HCT116 (cell line): ENCODE results near the gene SDK1. TPM values are rescaled to one million over a fixed set of nuclear protein-coding genes. Genes with fewer than 3 reads are reported as not detected.

Experiments
- ATAC-seq: fragments of 200-7000 bp; cut with Tn5 transposase; 2 replicates; pipeline ENCODE4 v1.9.1; 2020; ENCODE audit warnings: mild to moderate bottlenecking, moderate library complexity
- BruUV-seq: library from RNA; stranded (reverse); fragments of 400-500 nt; replicated peaks from 2 replicates; lab custom pipeline; 2021; lab: Mats Ljungman, UMichigan
- CTCF ChIA-PET: fragments of 300-600 bp; sonication (Branson Sonifier 250); formaldehyde crosslinking; loops from one replicate; lab custom pipeline; 2021; ENCODE audit warnings: antibody characterized with exemption; lab: Charles Lee
- POLR2A ChIA-PET: fragments of 300-600, 350-600 bp; sonication (Branson Sonifier 250); formaldehyde crosslinking; loops from one replicate; lab custom pipeline; 2021; ENCODE audit warnings: antibody characterized with exemption; lab: Charles Lee
- RAD21 ChIA-PET, 2 experiments: fragments of 300-600 bp; sonication (Branson Sonifier 250); formaldehyde crosslinking; loops; one replicate each; lab custom pipeline; 2023; ENCODE audit warnings: low total read pairs in 2 of 2; ENCODE audit not compliant: uncharacterized antibody in 2 of 2, unreplicated experiment in 2 of 2, low non-redundant PET in 1 of 2; lab: Charles Lee
- DNase-seq: peaks from one replicate; pipeline ENCODE4 v3.0.0-alpha.2; 2010; ENCODE audit warnings: low read depth, low spot score
- H2AFZ ChIP-seq: fragments of 200-600 bp; shearing (Covaris generic), sonication (generic); 2 replicates; pipeline ENCODE4 v1.6.1; 2017; ENCODE audit warnings: low read depth, mixed run types, mixed read lengths, antibody characterized with exemption, low read length; ENCODE audit not compliant: poor library complexity, severe bottlenecking
- H3K27ac ChIP-seq: 2 replicates; pipeline ENCODE4 v1.5.1; 2012; ENCODE audit warnings: low read depth, low read length
- H3K27me3 ChIP-seq: fragments of 200-600 bp; sonication (generic); 2 replicates; pipeline ENCODE4 v1.6.1; 2016; ENCODE audit warnings: mixed run types, low read length, mixed read lengths; ENCODE audit not compliant: insufficient read depth
- H3K36me3 ChIP-seq, 2 experiments: fragments of 200-500 bp in 1 of 2; fragments of 200-600 bp in 1 of 2; sonication (Bioruptor generic) in 1 of 2; sonication (generic) in 1 of 2; 2 replicates each; pipeline versions ENCODE4 v1.5.1 to v1.6.1; 2014 to 2016; ENCODE audit warnings: low read length in 2 of 2, inconsistent platforms in 1 of 2, mixed read lengths in 1 of 2, mixed run types in 1 of 2; ENCODE audit not compliant: insufficient read depth in 2 of 2, control insufficient read depth in 1 of 2
- H3K4me1 ChIP-seq, 2 experiments: fragments of 200-600 bp in 1 of 2; sonication (generic) in 1 of 2; 2 replicates each; pipeline versions ENCODE4 v1.5.1 to v1.6.1; 2012 to 2017; ENCODE audit warnings: low read length in 2 of 2, inconsistent platforms in 1 of 2, mild to moderate bottlenecking in 1 of 2, mixed read lengths in 1 of 2, mixed run types in 1 of 2, moderate library complexity in 1 of 2; ENCODE audit not compliant: insufficient read depth in 2 of 2, control insufficient read depth in 1 of 2
- H3K4me2 ChIP-seq: fragments of 200-600 bp; sonication (generic); 2 replicates; pipeline ENCODE4 v1.6.1; 2017; ENCODE audit warnings: mixed run types, low read length, mixed read lengths
- H3K4me3 ChIP-seq, 2 experiments: fragments of 200-600 bp in 1 of 2; sonication (generic) in 1 of 2; replicated peaks in 1 of 2; 2 replicates each; pipeline ENCODE4 v1.5.1; 2011 to 2016; ENCODE audit warnings: low read length in 2 of 2, control low read depth in 1 of 2, low read depth in 1 of 2, mild to moderate bottlenecking in 1 of 2, mixed read lengths in 1 of 2, mixed run types in 1 of 2
- H3K79me2 ChIP-seq: fragments of 200-600 bp; sonication (generic); 2 replicates; pipeline ENCODE4 v1.6.1; 2017; ENCODE audit warnings: mild to moderate bottlenecking, mixed run types, low read length, moderate library complexity, mixed read lengths; ENCODE audit not compliant: insufficient read depth
- H3K9ac ChIP-seq: fragments of 200-600 bp; sonication (generic); 2 replicates; pipeline ENCODE4 v1.6.1; 2016; ENCODE audit warnings: low read length, mixed read lengths
- H3K9me2 ChIP-seq: fragments of 200-600 bp; sonication (generic), shearing (Covaris generic); 2 replicates; pipeline ENCODE4 v1.6.1; 2017; ENCODE audit warnings: mixed run types, mild to moderate bottlenecking, moderate library complexity; ENCODE audit not compliant: insufficient read depth
- H3K9me3 ChIP-seq, 2 experiments: fragments of 200-500 bp in 1 of 2; fragments of 200-600 bp in 1 of 2; sonication (Bioruptor generic) in 1 of 2; sonication (generic) in 1 of 2; 2 replicates each; pipeline ENCODE4 v1.6.1; 2014 to 2017; ENCODE audit warnings: low read length in 2 of 2, mixed read lengths in 2 of 2, inconsistent platforms in 1 of 2, low read depth in 1 of 2, mild to moderate bottlenecking in 1 of 2, mixed run types in 1 of 2, moderate library complexity in 1 of 2; ENCODE audit not compliant: control insufficient read depth in 1 of 2, insufficient read depth in 1 of 2
- H4K20me1 ChIP-seq: fragments of 200-600 bp; sonication (generic), shearing (Covaris generic); 2 replicates; pipeline ENCODE4 v1.6.1; 2017; ENCODE audit warnings: mixed run types, mild to moderate bottlenecking, moderate library complexity; ENCODE audit not compliant: insufficient read depth
- CEBPB ChIP-seq: IDR thresholded peaks from 2 replicates; pipeline ENCODE4 v1.6.1; 2012; ENCODE audit warnings: low read depth
- CTCF ChIP-seq, 3 experiments: fragments of 200-600 bp in 1 of 3; sonication (generic) in 1 of 3; IDR thresholded peaks in 2 of 3; conservative IDR thresholded peaks in 1 of 3; 2 replicates each; pipeline ENCODE4 v1.5.1; 2012 to 2017; ENCODE audit warnings: low read depth in 2 of 3, low read length in 2 of 3, antibody characterized with exemption in 1 of 3, borderline replicate concordance in 1 of 3, control low read depth in 1 of 3, mild to moderate bottlenecking in 1 of 3, mixed read lengths in 1 of 3, mixed run types in 1 of 3, moderate library complexity in 1 of 3; ENCODE audit not compliant: insufficient read depth in 1 of 3
- ELF1 ChIP-seq: IDR thresholded peaks from 2 replicates; pipeline ENCODE4 v1.6.1; 2012; ENCODE audit warnings: low read depth, borderline replicate concordance
- EZH2 ChIP-seq: fragments of 200-600 bp; sonication (generic); IDR thresholded peaks from 2 replicates; pipeline ENCODE4 v1.6.1; 2017; ENCODE audit warnings: antibody characterized with exemption, mixed run types
- FOSL1 ChIP-seq: IDR thresholded peaks from 2 replicates; pipeline ENCODE4 v1.6.1; 2012; ENCODE audit warnings: low read depth
- MAX ChIP-seq: IDR thresholded peaks from 2 replicates; pipeline ENCODE4 v1.6.1; 2012
- POLR2A ChIP-seq: IDR thresholded peaks from 2 replicates; pipeline ENCODE4 v1.7.0; 2011; ENCODE audit warnings: borderline replicate concordance; ENCODE audit not compliant: insufficient read depth, insufficient read length; ENCODE audit errors: extremely low read depth
- SIN3A ChIP-seq: IDR thresholded peaks from 2 replicates; pipeline ENCODE4 v1.6.1; 2012; ENCODE audit warnings: low read depth
- SP1 ChIP-seq: IDR thresholded peaks from 2 replicates; pipeline ENCODE4 v1.6.1; 2012; ENCODE audit warnings: low read depth
- SRF ChIP-seq: IDR thresholded peaks from 2 replicates; pipeline ENCODE4 v1.6.1; 2012; ENCODE audit warnings: low read depth
- ZFX ChIP-seq: fragments of 450-650 bp; IDR thresholded peaks from 2 replicates; pipeline ENCODE4 v1.6.1; 2017
- ZNF274 ChIP-seq: fragments of 200-500 bp; sonication (Bioruptor generic); IDR thresholded peaks from 2 replicates; pipeline ENCODE4 v1.6.1; 2014; ENCODE audit warnings: mild to moderate bottlenecking, low read depth, low read length, inconsistent platforms
- intact Hi-C: fragments of 100-400 bp; cut with micrococcal nuclease; formaldehyde crosslinking; loops from 2 replicates; pipeline ENCODE4 v1.10.0; 2022
- total RNA-seq: library from RNA; stranded (reverse); gene quantifications from one replicate; pipeline ENCODE4 v1.2.1, GENCODE V29; 2021; ENCODE audit not compliant: unreplicated experiment
- TF ChIP-seq, protein P1 (sequence below): IDR thresholded peaks from 2 replicates; pipeline ENCODE4 v1.6.1; 2012

Gene SDK1
- total RNA-seq, 1 experiment from 2014 or later = 0.05 TPM

DNA sequence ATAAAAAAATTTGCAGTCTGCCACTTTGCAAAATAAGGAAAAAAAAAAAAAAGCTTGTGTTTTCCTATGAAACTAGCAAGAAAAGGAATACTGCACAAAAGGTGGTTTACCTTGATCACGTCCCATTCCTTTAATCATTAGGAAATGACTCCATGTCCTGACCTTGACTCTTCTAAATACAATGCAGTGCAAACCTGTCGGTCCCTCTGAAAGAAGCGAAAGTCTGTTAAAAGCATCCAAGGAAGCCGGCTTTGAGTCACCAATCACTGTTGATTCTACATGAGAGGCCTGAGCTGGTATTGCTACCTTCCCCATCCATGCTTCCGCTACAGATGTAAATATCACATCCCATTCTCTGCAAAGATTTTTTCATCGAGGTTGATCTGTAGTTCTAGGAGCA is 652.1 kb downstream of the SDK1 start:
- no TSS peak for BruUV-seq
- ChIA-PET CTCF (no interaction called here), RAD21 (no interaction called here), POLR2A (no interaction called here)
- Histone ChIP-seq H3K79me2 (no peaks in the 10 kb centered on the region), H3K36me3 (no peaks in the 10 kb centered on the region), H3K4me3 (no peak overlapping the region), H3K4me1 (no peaks in the 10 kb centered on the region; a peak in 1 of 4 replicates), H3K4me2 (no peak overlapping the region), H4K20me1 (no peaks in the 10 kb centered on the region), H3K9me3 (no peaks in the 10 kb centered on the region), H3K9me2 (no peaks in the 10 kb centered on the region), H3K27ac (no peak overlapping the region), H2AFZ (no peak overlapping the region), H3K9ac (no peak overlapping the region), H3K27me3 (peaks cover 5% of the 10 kb centered on the region)
- intact Hi-C loops = no loop called here
- no peak for TF ChIP-seq EZH2
- no peak for TF ChIP-seq FOSL1
- TF ChIP-seq CEBPB = no peak
- TF ChIP-seq, protein P1, sequence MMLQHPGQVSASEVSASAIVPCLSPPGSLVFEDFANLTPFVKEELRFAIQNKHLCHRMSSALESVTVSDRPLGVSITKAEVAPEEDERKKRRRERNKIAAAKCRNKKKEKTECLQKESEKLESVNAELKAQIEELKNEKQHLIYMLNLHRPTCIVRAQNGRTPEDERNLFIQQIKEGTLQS = no peak
- no peak for TF ChIP-seq MAX
- TF ChIP-seq SIN3A = no peak
- no peak for TF ChIP-seq ZFX
- no peak for TF ChIP-seq SRF
- TF ChIP-seq ZNF274 = no peak
- TF ChIP-seq CTCF (IDR thresholded peaks at IDR 0.05 in 2 of 3, conservative IDR thresholded peaks at IDR 0.05 in 1 of 3; ENCODE audit: borderline replicate concordance in 1 of 3, insufficient read depth in 1 of 3, low read depth in 2 of 3, low read length in 2 of 3) = no peak
- no peak for TF ChIP-seq ELF1
- no peak for TF ChIP-seq SP1
- TF ChIP-seq POLR2A = no peak
- DNase-seq (no peak), ATAC-seq (no peak)
